NCI-H1694 (cell line): ENCODE measurements around the gene BCAT1.
A peak's percentile ranks its signal among the peaks of the same experiment; 100 is the strongest.
"Not testable (repeated sequence)": the region's sequence is repeated elsewhere in the genome, so short reads cannot be mapped to it uniquely, and the experiment has no call there.

Source experiments
- DNase-seq: peaks from one replicate; lab custom pipeline; 2025; lab: John Stamatoyannopoulos, UW

The BCAT1 gene

DNA sequence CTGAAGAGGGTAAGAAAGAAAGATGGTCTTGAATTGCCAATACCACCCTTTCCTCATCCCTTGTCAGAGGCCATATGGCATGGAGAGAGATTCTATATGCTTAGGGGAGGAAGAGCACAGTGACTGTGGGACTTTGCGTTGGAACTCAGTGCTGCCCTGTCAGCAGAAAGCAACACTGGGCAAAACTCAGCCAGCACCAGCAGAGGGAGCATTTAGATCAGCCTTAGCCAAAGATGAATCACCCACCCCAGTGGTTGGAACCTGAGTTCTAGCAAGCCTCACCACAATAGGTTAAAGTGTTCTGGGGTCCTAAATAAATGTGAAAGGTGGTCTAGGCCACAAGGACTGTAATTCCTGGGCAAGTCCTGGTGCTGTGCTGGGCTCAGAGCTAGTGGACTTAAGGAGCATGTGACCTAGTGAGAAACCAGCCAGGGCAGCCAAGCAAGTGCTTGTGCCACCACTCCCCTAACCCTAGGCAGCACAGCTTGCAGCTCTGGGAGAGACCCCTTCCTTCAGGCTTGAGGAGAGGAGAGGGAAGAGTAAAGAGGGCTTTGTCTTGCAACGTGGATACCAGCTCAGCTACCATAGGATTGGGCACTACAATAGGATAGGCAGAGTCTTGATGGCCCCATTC, 11.4 kb upstream of the BCAT1 start:
- peak; percentile 53 for DNase-seq

DNA sequence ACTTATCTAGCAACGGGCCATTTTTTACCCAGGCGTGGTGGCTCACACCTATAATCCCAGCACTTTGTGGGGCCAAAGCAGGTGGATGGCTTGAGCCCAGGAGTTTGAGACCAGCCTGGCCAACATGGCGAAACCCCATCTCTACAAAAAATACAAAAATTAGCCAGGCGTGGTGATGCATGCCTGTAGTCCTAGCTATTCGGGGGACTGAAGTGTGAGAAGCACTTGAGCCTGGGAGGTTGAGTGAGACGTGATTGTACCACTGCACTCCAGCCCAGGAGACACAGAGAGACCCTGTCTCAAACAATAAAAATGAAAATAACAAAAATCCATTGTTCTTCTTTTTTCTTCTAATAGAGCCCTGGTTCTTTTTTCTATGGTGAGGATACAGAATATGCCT, 7.5 kb upstream of the BCAT1 start:
- DNase-seq: not testable (repeated sequence)

DNA sequence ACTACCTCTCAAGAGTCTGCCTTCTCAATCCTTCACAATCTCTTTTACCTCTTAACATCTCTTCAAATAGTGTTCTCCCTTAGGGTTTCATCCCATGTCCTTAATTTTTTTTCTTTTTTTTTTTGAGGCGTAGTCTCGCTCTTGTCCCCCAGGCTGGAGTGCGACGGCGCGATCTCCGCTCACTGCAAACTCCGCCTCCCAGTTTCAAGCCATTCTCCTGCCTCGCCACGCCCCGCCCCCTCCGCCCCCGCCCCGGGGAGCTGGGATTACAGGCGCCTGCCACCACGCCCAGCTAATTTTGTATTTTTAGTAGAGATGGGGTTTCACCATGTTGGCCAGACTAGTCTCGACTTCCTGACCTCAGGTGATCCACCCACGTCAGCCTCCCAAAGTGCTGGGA, 7.0 kb upstream of the BCAT1 start:
- DNase-seq: no peak

DNA sequence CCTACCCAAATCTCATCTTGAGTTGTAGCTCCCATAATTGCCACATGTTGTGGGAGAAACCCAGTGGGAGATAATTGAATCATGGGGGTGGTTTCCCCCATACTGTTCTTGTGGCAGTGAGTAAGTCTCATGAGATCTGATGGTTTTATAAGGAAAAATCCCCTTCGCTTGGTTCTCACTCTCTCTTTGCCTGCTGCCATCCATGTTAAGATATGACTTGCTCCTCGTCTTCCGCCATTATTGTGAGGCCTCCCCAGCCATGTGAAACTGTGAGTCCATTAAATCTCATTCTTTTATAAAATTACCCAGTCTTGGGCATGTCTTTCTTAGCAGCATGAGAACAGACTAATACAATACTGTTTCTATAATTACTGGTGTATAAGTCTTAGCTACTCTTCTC, 6.5 kb upstream of the BCAT1 start:
- DNase-seq: no peak

DNA sequence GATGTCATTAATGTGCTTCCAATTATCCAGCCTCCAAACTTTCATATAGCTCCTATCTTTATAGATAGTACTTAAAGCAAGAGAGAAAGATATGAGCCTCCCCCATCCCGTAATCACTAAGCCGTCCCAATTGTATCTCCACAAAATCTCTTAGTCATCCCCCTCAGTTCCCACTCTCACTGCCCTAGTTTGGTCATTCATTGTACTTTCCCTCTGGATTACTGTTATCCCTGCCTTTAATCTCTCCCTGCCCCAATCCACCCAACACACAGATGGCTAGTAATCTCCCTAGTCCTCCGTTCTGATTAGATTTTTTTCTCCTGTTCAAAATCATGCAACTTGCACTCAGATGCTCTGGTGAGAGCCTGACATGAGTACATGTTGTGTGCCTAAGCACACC, 5.4 kb upstream of the BCAT1 start:
- no peak for DNase-seq

DNA sequence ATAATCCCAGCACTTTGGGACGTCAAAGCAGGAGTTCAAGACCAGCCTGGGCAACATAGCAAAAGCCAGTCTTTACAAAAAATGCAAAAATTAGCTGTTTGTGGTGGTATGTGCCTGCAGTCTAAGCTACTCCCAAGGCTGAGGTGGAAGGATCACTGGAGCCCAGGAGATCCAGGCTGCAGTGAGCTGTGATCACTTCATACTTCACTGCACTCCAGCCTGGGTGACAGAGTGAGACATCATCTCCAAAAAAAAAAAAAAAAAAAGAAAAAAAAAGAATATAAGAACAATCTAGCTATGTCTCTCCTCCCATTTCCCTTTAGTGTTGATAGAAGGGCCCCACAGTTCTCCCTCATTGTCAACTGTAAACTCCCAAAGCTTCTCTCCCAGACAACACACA, 3.5 kb upstream of the BCAT1 start:
- no peak for DNase-seq

DNA sequence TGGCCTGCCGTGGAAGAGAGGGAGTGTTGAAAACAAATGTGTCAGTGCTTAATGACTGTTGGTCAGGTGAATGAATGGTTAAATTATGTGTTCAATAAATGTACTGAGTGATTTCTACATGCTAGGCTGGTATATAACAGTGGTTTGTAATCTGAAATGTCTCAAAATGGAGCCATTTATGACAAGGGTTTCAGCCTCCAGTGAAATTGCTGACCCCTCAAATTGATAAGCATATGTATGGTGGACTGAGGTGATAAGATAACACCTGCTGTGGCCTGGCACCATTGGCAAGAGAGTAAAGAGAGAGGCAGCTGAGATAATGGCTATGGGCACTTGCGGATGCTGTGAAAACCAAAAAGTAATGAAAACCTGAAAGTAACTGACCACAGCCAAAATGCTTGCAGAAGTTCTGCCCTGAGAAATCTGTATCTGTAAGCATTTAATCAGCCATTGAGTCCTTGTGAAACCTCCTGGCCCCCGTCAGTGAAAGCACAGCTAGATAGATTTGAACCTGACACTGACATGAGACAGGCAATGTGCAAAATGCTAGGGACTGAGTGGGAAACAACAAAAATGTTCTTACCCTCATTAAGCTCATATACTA, 1.4 kb upstream of the BCAT1 start:
- no peak for DNase-seq

DNA sequence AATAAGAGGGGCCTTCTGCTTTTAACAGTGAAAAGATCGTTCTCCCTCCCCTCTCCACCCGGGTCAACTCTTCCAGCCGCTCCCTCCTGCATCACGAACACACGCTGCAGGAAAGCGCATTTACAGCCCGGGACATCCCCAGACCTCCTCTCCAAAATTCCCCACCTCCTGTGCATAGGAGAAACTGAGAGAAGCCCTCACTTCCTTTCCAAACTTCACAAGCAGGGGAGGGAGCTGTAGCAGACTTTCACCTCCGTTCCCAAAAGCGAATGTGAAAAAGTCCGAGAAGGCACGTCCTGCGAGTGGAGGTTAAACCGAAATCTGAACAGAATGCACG, 513 bp downstream of the BCAT1 start:
- peak; percentile 19 for DNase-seq

DNA sequence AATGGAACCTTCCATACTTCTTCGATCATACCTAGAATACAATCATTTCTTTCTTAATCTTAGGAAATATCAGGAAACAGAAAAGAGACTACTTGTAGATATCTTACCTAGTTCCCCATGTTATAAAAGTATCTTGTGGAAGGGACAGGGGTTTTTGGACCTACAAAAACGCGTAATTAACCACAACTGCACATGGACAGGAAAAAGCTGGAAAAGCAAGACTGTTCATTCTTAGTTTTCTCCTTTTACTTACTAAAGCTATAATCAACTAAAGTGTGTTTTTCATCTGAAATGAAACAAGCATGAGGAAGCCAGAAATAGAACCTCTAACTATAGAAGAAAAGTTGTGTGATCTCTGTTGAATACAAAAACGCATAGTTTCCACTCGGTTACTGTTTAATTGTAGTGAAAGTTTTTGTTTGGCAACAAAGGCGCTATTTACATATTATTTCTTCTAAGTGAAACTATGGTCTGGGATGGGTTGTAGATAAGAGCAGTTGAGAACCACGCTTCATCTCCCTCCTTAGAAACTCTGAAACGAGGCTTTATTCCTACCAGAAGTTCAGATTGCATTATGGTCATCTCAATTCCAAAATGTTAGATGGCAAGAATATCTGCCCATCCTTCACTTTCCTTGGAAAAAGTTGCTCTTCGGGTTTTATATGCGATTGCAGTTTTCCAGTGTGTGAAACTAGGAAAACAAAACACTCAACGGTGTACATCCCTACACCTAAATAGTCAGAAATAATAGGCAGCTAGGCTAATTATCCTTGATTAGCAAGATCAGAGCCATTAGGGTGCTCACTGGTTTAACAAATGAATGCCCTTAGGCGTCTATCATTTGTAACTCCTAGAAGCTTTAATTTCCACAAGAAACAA, 1.1 kb downstream of the BCAT1 start:
- no peak for DNase-seq

DNA sequence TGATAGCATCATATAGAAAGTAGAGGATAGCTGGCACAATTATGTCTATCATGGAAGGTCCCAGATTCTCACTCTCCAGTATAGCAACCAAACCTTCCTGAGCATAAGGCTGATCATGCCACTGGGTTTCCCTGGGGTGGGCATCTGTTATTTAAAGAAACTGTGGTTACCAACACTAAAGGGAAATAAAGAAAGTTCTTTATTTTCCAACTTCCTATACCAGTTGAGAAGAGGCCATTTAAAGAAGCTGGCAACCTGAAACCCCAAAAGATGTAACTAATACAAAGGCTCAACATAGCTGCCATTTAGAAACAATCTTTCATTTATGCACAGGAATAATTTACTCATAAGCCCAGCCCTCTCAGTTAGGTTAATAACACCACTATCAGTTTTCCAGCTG, 3.1 kb downstream of the BCAT1 start:
- no peak for DNase-seq

DNA sequence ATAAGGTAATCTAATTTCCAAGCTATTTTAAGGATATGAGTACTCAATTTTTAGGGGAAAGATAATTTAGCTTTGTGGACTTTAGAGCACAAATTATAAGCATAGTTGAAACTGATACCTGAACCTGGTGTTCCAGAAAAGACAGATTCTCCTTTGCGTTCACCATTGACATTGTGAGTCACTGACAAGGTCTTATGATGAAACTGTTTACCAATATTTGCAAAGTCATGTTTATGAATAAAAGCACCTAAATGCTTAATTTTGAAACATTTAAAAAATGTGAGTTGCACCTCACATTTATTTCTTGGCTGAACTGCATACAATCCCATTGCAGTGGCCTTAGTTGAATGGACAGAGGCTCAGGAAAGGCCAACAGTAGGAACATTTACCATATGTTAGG, 3.9 kb downstream of the BCAT1 start:
- no peak for DNase-seq

DNA sequence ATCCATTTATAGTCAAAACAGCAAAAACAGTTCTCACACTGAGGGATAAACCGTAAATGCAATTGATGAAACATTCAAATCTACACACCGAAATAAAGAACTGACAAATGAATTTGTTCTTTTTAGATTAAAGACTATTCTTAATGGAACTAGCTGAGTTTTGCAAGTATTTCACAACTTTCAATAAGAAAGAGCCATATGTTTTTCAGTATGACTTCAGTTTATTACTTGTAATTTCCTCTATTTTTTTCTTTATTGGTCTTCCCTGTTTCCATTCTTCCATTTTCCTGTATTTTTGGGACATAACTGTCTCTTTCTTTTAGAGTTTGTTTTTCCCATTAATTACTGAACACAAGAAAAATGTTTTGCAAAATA, 4.3 kb downstream of the BCAT1 start:
- DNase-seq: no peak

DNA sequence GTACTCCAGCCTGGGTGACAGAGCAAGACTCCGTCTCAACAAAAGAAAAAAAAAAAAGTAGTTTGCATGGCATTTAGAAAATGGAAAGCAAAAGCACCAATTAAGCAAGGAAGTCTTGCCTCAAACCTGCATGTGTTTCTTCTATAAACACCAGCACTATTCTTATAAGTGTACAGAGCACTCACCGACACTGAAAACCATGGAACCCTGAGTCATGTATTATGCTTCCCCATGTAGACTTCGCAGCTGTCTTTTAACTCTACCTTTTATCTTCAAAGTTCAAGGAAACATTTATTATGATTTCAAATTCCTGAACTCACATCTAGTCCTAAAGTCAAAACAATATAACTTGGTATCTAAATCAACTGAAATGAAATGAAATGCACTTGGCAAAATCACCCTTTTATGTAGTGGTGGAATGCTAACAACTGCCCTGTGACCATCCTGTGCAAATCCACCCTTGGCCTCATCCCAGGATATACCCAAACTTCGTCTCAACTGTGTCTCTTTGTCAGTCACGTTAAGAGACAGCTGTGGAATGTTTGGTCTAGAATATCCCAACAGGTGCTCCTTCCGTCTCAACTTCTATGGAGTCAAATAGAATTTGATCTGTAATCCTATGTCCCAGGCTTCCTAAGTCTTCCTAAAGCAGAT, 4.8 kb downstream of the BCAT1 start:
- no peak for DNase-seq

DNA sequence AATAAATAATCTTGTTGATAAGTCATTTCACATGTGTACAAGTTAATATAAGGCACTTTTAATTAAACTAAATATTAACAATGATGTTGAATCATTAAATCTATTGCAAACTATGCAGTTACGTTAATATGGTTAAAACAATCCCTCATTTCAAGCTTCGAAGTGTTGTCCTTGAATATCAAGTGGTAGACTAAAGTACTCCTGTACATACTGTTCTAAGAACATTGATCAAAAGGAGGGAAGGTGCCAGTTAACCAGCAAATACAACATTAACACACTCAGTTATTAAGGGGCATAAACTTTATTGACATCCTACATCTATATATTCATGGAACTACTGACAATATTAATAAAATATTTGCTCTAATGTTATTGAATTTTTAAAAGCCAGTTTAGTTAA, 8.7 kb downstream of the BCAT1 start:
- no peak for DNase-seq

DNA sequence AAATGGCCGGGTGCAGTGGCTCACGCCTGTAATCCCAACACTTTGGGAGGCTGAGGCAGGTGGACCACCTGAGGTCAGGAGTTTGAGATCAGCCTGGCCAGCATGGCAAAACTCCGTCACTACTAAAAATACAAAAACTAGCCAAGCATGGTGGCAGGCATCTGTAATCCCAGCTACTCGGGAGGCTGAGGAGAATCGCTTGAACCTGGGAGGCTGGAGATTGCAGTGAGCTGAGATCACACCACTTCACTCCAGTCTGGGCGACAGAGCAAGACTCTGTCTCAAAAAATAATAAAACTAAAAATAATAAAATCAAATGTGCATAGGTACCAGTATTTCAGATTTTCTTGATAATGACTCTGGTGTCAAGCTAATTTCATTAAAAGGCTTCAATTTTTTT, 9.3 kb downstream of the BCAT1 start:
- not testable (repeated sequence) for DNase-seq

DNA sequence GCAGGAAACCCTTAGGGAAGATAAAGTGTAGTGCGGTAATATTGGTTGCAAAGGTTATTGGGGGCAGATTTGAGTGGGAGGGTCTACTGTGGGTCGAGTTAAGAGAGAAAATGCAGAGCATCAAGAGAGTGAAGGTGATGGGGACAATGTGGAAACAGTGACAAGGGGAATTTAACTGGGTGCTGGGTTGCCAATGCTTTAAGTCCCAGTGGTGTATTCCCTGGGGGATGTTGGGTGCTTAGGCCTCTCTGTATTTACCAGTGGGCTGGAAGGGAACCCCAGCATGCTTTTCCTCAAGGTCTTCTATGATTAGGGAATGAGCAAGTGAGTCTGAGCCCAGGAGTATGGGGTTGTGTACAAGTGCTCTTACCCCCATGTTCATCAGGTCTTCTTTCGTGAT, 10.6 kb downstream of the BCAT1 start:
- DNase-seq: no peak

DNA sequence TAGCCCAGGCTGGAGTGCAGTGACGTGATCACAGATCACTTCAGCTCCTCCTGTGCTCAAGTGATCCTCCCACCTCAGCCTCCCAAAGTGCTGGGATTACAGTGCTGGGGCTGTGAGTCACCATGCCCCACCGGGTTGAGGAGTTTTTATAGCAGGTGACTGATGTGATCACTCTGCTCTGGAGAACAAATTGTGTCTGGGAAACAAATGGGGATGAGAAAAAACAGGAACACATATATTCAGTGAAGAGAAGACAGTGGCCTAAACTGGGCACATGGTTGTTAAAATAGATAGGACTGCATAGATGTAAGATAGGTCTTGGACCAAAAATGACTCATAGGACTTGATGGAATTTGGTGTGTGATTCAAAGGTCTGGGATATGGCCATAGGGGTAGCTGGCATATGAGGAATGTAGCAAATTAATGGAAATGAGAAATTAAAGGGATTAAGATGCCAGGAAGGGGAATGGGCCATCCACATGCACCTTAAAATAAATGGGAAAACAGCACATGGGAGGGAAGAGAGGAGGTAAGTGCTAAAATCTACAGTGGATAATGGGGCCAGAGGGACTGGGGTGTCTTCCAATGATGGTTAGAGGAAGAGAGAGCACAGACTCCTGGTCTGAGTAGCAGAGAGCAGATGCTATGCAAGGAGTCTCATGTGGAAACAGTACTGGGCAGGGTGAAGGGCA, 11.2 kb downstream of the BCAT1 start:
- no peak for DNase-seq

DNA sequence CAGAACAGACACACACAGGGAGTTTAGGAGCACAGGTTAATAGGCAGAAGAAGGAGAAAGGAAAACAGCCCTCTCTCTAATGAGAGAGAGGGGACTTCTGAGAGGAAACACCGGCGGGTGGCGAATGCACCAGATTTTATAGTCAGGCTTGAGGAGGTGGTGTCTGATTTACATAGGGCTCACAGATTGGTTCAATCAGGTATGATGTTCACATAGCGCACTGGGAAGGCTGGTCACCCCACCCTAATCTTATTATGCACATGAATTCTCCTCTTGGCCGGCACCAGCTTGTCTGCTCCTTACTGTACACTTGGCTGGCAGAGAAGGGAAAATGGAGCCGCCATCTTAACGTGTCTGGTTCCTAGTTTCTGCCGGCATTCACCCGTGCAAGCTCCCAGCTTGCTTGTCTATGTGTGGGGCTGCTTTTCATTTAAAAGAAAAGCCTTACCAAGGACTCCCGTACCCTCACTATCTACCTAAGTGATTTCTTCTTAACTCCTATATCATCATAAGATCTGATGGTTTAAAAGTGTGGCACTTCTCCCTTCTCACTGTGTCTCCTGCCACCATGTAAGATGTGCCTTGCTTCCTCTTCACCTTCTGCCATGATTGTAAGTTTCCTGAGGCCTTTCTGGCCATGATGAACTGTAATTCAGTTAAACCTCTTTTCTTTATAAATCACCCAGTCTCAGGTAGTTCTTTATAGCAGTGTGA, 15.1 kb downstream of the BCAT1 start:
- no peak for DNase-seq

DNA sequence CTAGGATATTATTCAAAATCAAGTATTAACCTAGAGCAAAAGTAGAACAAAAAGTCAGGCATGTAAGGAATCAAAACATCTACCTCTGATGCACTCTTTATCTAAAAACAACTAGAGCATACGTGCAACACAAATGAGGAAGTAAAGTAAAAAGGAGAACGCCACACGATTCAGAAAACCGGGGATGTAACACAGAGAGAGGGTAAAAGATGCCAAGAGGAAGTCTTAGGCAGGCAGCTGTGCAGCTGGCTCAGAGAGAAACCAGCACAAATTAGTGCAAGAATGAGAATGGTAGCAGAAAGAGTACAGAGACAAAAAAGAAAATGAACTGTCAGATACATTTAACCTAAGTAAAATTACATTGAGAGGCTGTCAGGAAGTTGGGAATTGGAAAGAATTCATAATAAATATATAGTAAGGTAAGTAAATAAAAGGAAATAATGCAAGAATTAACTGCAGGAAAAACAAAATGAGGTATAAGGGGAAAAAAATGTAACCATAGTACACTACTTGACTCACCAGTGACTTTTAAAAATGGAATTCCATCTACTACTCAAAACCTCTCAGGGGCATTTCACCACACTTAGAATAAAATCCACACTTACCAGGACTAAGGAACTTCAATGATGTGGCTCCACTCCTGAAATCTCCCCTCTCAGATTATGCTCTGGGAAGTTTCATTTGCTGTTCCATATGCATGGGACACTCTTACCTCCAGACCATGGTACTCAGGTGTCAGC, 17.1 kb downstream of the BCAT1 start:
- no peak for DNase-seq

DNA sequence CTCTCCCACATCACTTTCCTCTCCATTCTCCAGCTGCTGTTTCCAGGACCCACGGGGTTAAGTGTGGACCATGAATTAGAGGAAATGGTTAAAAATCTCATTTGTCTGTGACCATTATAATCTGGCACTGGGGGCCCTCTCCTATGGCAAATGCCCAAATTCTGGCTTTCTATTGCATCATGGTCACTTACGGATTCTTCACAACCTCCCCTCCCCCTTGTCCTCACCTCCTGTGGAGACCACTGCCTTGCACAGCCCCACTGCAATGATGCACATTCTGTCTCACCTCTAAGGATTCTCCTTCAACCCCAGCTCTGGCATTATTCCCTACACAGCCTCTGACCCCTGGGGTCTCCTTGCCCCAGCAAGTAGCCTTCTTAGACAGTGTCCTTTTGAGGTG, 18.9 kb downstream of the BCAT1 start:
- DNase-seq: no peak
